Activated CD4-positive, alpha-beta T cell treated with anti-CD3 and anti-CD28 coated beads, Interleukin-2, Interleukin-4, amounts not matched to agents 100 ng/mL and 50 ng/mL, durations not matched to agents 16 hours and 8 hours (primary cell): ENCODE data around the gene TPRKB.
"Not testable (repeated sequence)": the region's sequence is repeated elsewhere in the genome, so short reads cannot be mapped to it uniquely, and the experiment has no call there.

ENCODE experiments used
- DNase-seq: peaks from one replicate; pipeline ENCODE4 v3.0.0-alpha.2; 2020; ENCODE audit warnings: low spot score

The TPRKB gene

GRCh38 chr2:73736855-73737779 lies at the start of gene TPRKB:
Gene TPRKB (minus strand): TSS chr2:73737345. CDS start chr2:73734569, 2,776 bp downstream.
- peak; percentile 99 for DNase-seq

GRCh38 chr2:73783883-73784282 lies 46.7 kb upstream of the TPRKB start, which contains the start of gene C2orf78:
Gene C2orf78 (plus strand): TSS chr2:73784183. CDS start chr2:73784310, 127 bp downstream.
- not testable (repeated sequence) for DNase-seq

DNA sequence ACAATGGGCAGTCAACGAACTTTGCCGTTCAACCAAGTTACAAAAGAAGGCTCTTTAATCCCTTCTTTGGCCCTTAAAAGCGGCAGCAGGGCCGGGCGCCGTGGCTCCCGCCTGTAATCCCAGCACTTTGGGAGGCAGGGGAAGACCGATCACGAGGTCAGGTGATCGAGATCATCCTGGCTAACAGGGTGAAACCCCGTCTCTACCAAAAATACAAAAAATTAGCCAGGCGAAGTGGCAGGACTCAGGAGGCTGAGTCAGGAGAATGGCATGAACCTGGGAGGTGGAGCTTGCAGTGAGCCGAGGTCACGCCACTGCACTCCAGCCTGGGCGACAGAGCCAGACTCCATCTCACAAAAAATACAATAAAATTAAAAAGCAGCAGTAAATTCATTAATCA lies 46.3 kb upstream of the TPRKB start:
- DNase-seq = not testable (repeated sequence)

GRCh38 chr2:73780237-73780582 lies 43.1 kb upstream of the TPRKB start:
- DNase-seq = no peak

GRCh38 chr2:73779467-73780236 lies 42.5 kb upstream of the TPRKB start, which contains the start of gene DUSP11:
Gene DUSP11 (minus strand): TSS chr2:73780103. CDS start chr2:73779974, 129 bp downstream.
- DNase-seq = peak; percentile 98

DNA sequence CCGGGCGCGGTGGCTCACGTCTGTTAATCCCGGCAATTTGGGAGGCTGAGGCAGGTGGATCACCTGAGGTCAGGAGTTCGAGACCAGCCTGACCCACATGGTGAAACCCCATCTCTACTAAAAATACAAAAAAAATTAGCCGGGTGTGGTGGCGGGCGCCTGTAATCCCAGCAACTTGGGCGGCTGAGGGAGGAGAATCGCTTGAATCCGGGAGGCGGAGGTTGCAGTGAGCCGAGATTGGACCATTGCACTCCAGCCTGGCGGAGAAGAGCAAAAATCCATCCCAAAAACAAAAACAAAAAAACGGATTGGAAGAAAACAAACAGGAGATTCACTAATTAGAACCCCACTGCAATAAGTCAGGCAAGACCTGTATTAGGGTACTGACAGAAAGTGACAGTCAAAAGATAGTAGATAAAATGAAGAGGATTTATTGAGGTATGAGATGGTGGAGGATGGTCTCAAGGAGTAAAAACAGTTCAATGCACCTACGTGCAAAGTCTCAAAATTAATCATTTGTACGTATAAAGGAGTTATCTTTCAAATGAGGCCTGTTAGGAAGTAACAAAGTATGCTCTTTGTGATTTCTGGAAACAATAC lies 41.8 kb upstream of the TPRKB start:
- not testable (repeated sequence) for DNase-seq

DNA sequence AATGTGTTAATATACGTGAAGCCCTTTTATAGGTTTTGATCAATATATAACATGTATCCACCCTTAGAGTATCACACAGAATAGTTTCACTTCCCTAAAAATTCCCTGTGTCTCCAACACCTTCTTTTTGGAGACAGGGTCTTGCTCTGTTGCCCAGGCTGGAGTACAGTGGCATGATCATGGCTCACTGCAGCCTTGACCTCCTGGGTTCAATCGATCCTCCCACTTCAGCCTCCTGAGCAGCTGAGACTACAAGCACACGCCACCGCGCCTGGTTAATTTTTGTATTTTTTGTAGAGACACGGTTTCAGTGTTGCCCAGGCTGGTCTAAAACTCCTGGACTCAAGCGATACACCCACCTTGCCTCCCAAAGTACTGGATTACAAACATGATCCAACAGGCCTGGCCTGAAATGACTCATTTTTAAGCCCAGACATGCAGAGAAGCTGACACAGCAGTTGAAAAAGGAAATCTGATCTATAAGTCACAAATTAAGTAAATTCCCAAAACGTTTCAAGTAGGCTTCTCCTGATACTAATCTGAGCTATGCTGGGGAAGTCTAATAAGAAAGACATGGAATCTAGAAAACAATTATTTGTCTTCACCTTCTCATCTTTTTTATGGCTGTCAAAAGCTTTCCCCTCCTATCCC lies 39.8 kb upstream of the TPRKB start:
- no peak for DNase-seq

- DNase-seq = no peak
These were observed 39.2 kb upstream of the TPRKB start for GRCh38 chr2:73776381-73776780.

GRCh38 chr2:73772819-73773218 lies 35.7 kb upstream of the TPRKB start:
- no peak for DNase-seq

- no peak for DNase-seq
These were observed 33.6 kb upstream of the TPRKB start for GRCh38 chr2:73770725-73771124.

- no peak for DNase-seq
These were observed 29.8 kb upstream of the TPRKB start for GRCh38 chr2:73766994-73767393.

DNA sequence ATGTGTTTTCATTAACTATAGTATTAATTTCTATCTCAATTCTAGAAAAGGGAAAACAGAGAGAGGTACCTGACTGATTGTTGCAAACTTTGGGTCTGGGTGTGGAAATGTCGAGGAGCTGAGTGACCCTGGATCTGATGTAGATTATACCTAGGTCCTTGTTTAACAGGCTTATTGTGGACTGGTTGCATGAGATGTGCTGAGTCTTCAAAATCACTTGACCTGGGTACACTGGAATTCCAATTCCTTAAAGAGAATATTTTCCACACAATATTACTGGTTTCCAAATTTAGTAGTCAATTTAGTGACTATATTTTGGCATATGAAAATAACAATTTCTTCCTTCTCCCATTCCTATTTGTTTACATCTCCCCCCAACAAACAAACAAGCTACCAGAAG lies 29.2 kb upstream of the TPRKB start:
- no peak for DNase-seq

- DNase-seq = no peak
These were observed 27.8 kb upstream of the TPRKB start for GRCh38 chr2:73764945-73765344.

DNA sequence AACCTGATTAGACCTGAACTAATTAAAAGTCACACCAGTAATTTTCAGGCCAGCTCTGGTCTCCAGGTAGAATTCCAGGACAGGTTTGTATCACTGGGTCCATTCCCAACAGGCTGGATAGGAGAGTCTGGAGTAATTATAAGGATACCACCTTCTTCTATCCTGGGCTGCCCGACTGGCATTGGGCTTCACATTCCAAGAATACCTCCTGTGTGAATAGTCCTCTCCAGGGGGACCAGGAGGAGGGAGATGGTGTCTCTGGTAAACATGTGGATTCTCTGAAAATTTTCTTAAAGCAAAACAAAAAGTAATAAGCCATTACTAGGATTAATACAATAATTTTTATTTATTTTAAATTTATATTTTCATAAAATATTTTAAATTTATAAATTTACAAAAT lies 25.4 kb upstream of the TPRKB start:
- no peak for DNase-seq

GRCh38 chr2:73759904-73760303 lies 22.8 kb upstream of the TPRKB start:
- DNase-seq = no peak

- no peak for DNase-seq
These were observed 22.2 kb upstream of the TPRKB start for GRCh38 chr2:73759285-73759764.

- DNase-seq = not testable (repeated sequence)
These were observed 17.2 kb upstream of the TPRKB start for GRCh38 chr2:73754332-73754731.

DNA sequence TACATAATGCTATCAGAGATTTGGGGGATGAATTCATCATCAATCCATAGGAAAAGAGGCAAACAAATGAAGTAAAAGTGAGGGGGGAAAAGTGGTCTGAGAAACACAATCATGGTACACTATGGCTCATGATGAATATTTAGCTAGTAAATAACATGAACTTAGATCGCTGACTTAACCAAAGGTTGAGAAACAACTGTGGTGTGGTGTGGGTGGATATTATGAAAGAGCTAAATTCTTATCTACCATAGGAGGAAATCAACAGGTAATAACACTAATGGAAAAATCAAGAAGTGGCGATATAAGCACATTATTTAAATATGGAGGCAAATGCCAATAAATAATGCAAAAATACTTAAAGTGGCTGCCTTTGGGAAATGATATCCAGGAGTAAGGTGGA lies 12.2 kb upstream of the TPRKB start:
- DNase-seq = no peak

DNA sequence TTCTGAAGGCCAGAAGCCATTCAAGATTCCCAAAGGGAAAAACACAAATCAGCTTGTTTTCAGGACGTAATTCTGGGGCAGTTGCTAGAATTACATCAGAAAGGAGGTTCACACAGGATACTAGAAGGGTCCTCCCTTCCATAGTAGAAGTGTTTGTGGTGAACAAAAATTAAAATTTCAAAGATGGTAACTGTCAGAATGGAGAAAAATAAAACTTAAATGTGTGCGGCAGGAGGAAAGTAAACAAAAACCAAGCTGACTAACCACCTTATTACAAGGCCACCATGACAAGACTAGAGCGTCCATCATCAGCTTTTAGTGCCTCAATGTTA lies 9.7 kb upstream of the TPRKB start:
- DNase-seq = no peak

DNA sequence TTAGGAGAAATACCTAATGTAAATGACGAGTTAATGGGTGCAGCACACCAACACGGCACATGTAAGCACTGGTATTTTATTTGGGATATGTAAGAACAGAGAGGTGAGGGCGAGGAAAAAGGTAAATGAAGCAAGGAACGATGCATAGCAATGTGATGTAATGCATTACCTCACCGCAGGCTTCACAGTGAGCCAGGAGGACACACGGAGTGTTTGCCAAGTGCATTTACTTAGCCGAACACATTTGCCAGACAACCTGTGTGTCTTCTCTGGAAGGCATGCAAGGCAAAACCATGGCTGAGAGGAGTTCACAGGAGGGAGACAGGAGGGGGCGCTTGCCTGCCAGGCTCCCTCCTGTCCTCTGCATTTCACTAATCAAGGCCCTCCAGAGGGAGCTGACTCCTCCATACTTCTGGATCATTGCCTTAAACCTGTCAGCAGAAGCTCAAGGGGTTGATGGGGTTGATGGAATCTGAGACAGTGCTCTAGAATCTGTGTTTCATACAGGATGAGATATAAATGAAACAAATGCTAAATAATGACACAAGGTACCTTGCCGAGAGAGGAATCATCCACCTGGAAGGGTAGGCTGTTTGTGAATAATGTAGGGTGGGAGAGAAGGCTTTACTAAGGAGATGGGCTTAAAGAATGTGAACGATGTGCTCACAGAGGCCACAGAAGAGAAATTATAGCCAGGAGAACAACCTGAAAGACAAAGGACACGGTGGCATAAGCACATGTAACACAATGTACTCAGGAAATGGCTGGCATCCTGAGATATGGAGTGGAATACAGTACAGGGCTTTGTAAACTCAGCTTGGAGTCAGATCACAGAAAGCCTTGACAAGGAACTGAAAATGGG lies 9.1 kb upstream of the TPRKB start:
- DNase-seq = no peak

GRCh38 chr2:73740767-73741166 lies 3.6 kb upstream of the TPRKB start:
- no peak for DNase-seq
